Esophagus mucosa (tissue), 1 donor: Measurements from ENCODE around the gene C10orf143. TPM values are rescaled to one million over a fixed set of nuclear protein-coding genes. Genes with fewer than 3 reads are reported as not detected.
"Not testable (repeated sequence)": the region's sequence is repeated elsewhere in the genome, so short reads cannot be mapped to it uniquely, and the experiment has no call there.

Source experiments
- ATAC-seq: fragments of 200-7000 bp; cut with Tn5 transposase; one replicate; pipeline ENCODE4 v1.9.1; 2020
- total RNA-seq: library from RNA; stranded (reverse); gene quantifications from one replicate; pipeline ENCODE4 v1.2.4, GENCODE V29; 2023
- donor health status: DM: yes; HTN: yes; CAD: no.

The C10orf143 gene
- total RNA-seq, 1 donor from 2014 or later: 3.3 TPM

- peak; percentile 93 for ATAC-seq
Observed at GRCh38 chr10:130111113-130111851, 652 bp upstream of the C10orf143 start.

DNA sequence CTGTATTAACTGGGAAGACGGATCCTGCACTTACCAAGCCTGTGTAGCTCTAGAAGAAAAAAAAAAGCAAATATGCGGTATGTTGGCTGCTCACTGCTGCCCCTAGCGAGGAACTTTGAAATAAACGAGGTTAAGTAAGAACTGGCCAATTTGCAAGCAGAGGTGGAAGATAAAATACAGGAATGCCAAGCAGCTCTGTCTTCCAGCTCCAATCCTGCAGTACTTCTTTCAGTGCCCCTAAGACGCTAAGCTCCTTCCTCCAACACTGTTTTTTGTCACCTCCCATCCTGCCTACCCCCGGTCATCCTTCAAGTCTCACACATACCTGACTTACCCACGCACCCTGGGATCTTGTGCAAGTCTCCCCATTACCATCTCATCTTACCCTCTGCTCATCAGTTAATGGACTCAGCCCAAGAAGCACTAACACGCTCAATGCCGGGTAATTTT lies 809 bp downstream of the C10orf143 start:
- ATAC-seq: peak; percentile 47

GRCh38 chr10:130108934-130109604 lies 1.6 kb downstream of the C10orf143 start:
- no peak for ATAC-seq

DNA sequence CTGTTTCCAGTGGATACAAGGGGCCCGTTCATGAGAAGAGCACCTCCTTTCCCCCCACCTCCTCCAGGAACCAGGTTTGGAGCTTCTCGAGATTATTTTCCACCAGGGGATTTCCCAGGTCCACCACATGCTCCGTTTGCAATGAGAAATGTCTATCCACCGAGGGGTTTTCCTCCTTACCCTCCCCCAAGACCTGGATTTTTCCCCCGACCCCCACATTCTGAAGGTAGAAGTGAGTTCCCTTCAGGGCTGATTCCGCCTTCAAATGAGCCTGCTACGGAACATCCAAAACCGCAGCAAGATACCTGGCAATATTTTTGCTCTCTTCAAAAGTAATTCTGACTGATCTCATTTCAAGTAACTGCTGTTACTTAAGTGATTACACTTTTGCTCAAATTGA lies 2.5 kb downstream of the C10orf143 start:
- ATAC-seq: not testable (repeated sequence)

GRCh38 chr10:130105724-130106123 lies 4.9 kb downstream of the C10orf143 start:
- ATAC-seq: no peak

DNA sequence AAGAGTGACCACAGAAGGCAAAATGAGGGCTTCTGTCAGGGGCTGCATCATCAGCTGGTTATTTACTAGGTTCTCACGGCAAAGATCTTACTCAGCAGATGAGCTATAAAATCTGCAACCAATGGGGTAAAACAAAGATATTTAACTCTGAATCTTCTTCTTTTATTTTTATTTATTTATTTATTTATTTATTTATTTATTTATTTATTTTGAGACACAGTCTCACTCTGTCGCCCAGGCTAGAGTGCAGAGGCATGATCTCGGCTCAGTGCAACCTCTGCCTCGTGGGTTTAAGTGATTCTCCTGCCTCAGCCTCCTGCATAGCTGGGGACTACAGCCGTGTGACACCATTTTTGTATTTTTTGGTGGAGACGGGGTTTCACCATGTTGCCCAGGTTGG lies 11.3 kb downstream of the C10orf143 start:
- ATAC-seq: no peak

DNA sequence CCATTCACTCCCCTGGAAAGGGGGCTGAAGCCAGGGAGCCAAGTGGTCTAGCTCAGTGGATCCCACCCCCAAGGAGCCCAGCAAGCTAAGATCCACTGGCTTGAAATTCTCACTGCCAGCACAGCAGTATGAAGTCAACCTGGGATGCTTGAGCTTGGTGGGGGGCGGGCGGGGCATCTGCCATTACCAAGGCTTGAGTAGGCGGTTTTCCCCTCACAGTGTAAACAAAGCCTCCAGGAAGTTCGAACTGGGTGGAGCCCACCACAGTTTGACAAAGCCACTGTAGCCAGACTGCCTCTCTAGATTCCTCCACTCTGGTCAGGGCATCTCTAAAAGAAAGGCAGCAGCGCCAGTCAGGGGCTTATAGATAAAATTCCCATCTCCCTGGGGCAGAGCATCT lies 20.1 kb downstream of the C10orf143 start:
- not testable (repeated sequence) for ATAC-seq

DNA sequence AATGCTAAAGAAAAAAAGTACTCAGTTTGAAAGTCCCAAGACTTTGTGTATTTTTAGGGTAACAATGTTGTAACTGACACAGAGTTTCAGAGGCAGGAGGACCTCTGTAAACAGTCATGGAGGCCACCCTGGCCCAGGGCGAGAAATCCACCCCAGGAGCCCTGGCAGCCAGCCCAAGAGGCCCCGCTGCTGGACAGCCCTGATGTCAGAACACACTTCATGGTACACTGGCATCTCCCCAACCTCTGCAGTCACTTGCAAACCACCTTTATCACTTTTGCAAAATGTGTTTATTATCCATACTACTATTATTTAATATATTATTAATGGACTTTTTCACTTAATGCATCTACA lies 30.2 kb downstream of the C10orf143 start:
- ATAC-seq: no peak

DNA sequence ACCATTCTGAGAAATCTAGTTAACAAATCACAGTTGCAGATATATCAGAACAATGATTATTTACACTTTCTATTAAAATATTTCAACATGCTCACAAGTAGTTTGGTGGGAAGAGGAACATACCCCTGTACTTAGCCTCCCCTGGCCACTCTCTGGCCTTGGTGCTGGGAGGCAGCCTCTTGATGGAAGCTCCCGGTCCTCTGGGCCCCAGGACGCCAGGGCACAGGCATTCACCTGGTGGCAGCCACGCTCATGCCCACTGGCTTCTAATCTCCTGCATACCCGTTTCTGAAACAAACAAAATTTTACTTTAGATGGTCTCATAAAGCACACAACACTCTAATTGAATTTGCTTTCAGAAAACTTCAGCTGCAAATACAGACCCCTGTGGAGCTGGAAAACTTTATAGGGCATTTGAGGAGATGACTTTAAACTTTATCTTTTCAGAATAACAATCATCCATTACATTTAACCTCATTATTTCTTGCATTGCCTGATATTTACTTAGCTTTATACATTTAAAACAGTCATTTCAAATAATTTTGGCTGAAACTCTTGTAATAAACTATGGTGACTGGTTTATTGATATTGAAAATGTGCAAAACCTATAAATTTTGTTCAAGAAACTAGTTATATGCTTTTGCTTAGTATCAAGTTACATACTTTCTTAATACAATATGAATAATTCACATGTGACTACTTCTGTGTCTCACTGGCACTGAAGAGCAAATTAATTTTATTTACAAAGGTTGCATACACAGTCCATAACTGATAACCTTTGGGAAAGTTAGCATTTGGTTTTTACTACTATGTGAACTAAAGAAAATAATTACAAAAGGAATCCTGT lies 30.8 kb downstream of the C10orf143 start:
- no peak for ATAC-seq

- ATAC-seq: no peak
Observed at GRCh38 chr10:130078120-130078519, 32.5 kb downstream of the C10orf143 start.

GRCh38 chr10:130076681-130077080 lies 33.9 kb downstream of the C10orf143 start:
- ATAC-seq: no peak

DNA sequence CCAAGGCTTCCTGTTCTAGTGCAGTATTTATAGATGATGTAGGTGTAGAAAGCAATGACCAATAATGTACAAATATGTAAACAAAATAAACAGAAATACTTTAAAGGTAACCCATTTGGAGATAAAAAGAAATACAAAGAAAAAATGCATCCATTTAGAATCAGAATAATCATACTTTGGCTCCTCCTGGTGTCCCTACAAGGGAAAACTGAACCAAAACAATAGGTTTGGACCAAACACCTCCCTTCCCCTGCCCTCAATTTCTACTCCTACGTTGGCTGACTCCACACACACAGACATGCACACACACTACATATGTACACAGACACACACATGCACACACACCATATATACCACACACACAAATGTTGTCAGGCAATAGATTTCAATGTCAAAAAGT lies 36.0 kb downstream of the C10orf143 start:
- no peak for ATAC-seq

- no peak for ATAC-seq
Observed at GRCh38 chr10:130073912-130074311, 36.7 kb downstream of the C10orf143 start.

- ATAC-seq: no peak
Observed at GRCh38 chr10:130072247-130072646, 38.4 kb downstream of the C10orf143 start.

DNA sequence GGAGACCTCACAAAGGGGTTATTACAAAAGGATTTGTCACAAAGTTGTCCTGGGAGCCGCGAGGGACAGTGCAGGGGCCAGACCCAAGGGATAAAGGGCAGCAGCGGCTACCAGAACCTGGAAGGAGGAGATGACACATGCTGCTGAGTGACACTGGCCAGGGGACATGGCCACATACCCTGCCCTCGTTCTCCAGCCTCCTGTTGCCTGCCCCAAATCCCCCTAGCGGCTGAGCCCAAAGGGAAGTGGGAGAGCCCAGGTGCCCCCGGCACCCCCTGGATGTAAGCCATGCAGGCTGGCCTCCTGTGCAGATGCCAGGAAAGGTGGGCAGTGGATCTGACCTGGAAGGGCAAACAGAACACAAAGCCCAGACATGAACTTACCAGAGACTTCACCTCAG lies 42.7 kb downstream of the C10orf143 start:
- ATAC-seq: no peak

GRCh38 chr10:130066743-130067142 lies 43.9 kb downstream of the C10orf143 start:
- no peak for ATAC-seq

DNA sequence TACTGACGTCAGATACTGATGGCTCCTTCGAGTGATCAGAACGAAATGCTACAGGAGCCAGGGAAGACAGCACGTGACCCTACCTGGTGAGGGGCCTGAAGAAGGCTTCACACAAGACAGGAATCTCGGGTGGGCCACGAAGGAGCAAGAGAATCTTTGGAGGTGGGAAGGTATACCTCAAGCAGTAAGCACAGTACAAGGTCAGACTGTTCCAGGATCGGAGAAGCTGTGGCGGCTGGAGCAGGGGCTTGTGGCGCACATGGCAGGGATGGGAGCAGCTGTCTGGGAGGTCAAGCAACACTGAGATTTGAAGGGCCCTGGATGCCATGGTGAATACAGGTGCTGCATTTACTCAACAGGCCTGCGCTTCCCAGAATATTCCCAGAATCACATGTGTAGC lies 45.4 kb downstream of the C10orf143 start:
- ATAC-seq: no peak

- no peak for ATAC-seq
Observed at GRCh38 chr10:130064783-130065182, 45.8 kb downstream of the C10orf143 start.

DNA sequence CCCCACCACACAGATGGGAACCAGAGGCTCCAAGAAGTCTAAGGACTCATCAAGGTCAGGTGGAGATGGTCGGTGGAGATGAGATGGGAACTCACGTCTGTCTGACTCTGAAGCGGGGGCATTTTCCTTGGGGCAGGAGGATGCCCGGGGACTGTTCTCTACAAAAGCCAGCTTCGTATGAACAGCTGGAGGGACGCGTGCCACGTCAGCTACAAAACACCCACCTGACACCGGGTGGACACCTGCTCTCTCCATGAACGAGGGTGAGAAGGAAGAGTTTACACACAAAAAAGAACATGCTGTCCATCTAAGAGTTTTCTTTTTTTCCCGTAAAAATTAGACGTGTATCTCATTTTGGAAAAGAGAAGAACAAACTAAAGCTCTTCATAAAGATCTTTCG lies 47.7 kb downstream of the C10orf143 start:
- no peak for ATAC-seq

DNA sequence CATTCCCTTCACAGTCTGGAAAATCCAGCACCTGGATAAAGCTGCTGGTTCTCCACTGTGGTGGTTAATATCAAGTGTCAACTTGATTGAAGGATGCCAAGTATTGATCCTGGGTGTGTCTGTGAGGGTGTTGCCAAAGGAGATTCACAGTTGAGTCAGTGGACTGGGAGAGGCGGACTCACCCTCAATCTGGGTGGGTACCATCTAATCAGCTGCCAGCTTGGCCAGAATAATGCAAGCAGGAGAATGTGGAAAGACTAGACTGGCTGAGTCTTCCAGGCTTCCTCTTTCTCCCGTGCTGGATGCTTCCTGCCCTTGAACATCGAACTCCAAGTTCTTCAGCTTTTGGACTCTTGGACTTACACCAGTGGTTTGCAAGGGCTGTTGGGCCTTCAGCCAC lies 48.4 kb downstream of the C10orf143 start:
- no peak for ATAC-seq

- ATAC-seq: no peak
Observed at GRCh38 chr10:130061760-130062159, 48.9 kb downstream of the C10orf143 start.

DNA sequence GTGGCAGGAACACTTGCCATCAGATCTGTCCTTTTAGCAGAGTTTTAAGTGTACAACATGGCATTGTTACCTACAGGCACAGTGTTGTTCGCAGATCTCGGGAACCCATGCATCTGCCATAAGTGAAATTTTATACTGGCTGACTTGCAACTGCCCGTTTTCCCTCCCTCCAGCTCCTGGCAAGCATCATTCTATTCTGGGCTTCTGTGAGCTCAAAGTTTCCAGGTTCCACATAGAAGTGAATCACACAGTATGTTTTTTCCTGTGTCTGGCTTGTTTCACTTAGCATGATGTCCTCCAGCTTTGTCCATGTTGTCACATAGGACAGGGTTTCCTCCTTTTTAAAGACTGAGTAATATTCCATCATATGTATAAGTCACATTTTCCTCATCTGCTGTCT lies 56.6 kb downstream of the C10orf143 start:
- no peak for ATAC-seq

GRCh38 chr10:130053561-130053960 lies 57.1 kb downstream of the C10orf143 start:
- ATAC-seq: no peak
